ENCODE results near the gene PAM16.
A peak's percentile ranks its signal among the peaks of the same experiment; 100 is the strongest.

- TF ChIP-seq, protein P1, sequence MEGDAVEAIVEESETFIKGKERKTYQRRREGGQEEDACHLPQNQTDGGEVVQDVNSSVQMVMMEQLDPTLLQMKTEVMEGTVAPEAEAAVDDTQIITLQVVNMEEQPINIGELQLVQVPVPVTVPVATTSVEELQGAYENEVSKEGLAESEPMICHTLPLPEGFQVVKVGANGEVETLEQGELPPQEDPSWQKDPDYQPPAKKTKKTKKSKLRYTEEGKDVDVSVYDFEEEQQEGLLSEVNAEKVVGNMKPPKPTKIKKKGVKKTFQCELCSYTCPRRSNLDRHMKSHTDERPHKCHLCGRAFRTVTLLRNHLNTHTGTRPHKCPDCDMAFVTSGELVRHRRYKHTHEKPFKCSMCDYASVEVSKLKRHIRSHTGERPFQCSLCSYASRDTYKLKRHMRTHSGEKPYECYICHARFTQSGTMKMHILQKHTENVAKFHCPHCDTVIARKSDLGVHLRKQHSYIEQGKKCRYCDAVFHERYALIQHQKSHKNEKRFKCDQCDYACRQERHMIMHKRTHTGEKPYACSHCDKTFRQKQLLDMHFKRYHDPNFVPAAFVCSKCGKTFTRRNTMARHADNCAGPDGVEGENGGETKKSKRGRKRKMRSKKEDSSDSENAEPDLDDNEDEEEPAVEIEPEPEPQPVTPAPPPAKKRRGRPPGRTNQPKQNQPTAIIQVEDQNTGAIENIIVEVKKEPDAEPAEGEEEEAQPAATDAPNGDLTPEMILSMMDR (IDR thresholded peaks at IDR 0.05): peak; percentile 58 to 84 (median 76)
- TF ChIP-seq POLR2A (IDR thresholded peaks at IDR 0.05): peak in 1 of 4 donors; percentile 23
- TF ChIP-seq POLR2AphosphoS5 (IDR thresholded peaks at IDR 0.05): peak; percentile 21 to 42
Observed at GRCh38 chr16:4328046-4328781, 22.9 kb downstream of the PAM16 start.
